Activated CD8-positive, alpha-beta T cell treated with anti-CD3 and anti-CD28 coated beads for 36 hours (primary cell): Measurements from ENCODE around the gene EIF6. TPM values are rescaled to one million over a fixed set of nuclear protein-coding genes. Genes with fewer than 3 reads are reported as not detected.

ENCODE experiments used
- ATAC-seq: fragments of 200-7000 bp; cut with Tn5 transposase; one replicate; pipeline ENCODE4 v1.10.0; 2021; ENCODE audit warnings: mild to moderate bottlenecking, moderate library complexity
- CTCF ChIA-PET: fragments of 350-600 bp; sonication (Branson Sonifier 250); formaldehyde crosslinking; loops from one replicate; lab custom pipeline; 2021; ENCODE audit warnings: antibody characterized with exemption; lab: Charles Lee
- POLR2A ChIA-PET: fragments of 350-600 bp; sonication (Branson Sonifier 250); formaldehyde crosslinking; loops from one replicate; lab custom pipeline; 2021; ENCODE audit warnings: antibody characterized with exemption; lab: Charles Lee
- DNase-seq: peaks from one replicate; pipeline ENCODE4 v3.0.0-alpha.2; 2020
- H3K27ac Mint-ChIP-seq: one replicate; pipeline ENCODE4 v1.8.0; 2021; ENCODE audit warnings: mild to moderate bottlenecking, mixed read lengths
- H3K27me3 Mint-ChIP-seq: one replicate; pipeline ENCODE4 v1.8.0; 2021; ENCODE audit warnings: mixed read lengths
- H3K36me3 Mint-ChIP-seq: one replicate; pipeline ENCODE4 v1.8.0; 2021; ENCODE audit warnings: low read depth, mixed read lengths
- H3K4me1 Mint-ChIP-seq: one replicate; pipeline ENCODE4 v1.8.0; 2021; ENCODE audit warnings: low read depth, mixed read lengths
- H3K4me3 Mint-ChIP-seq: one replicate; pipeline ENCODE4 v1.8.0; 2021; ENCODE audit warnings: mild to moderate bottlenecking, moderate library complexity, mixed read lengths
- H3K9me3 Mint-ChIP-seq: one replicate; pipeline ENCODE4 v1.8.0; 2021; ENCODE audit warnings: mixed read lengths
- intact Hi-C: fragments of 100-400 bp; cut with micrococcal nuclease; formaldehyde crosslinking; loops from one replicate; pipeline ENCODE4 v1.10.0; 2022
- total RNA-seq, 2 experiments: library from RNA; stranded (reverse); gene quantifications; one replicate each; pipeline ENCODE4 v1.2.3, GENCODE V29; 2021
- TF ChIP-seq, protein P1 (sequence below): fragments of 200-600 bp; IDR thresholded peaks from one replicate; pipeline ENCODE4 v1.8.0; 2022; ENCODE audit warnings: antibody characterized with exemption, mild to moderate bottlenecking

The EIF6 gene
- total RNA-seq, 2 experiments from 2014 or later, result 132 to 144 TPM

- POLR2A ChIA-PET, result interaction anchor here (0.8 kb wide), 1 partner anchor 19 kb away, joined by 3 read pairs; no protein-coding TSS in a partner anchor
- CTCF ChIA-PET, result interaction anchor here (1.2 kb wide), 1 partner anchor 176 kb away, joined by 3 read pairs; no protein-coding TSS in a partner anchor
- no peak overlapping the region for H3K27ac Mint-ChIP-seq
- no peaks in the 10 kb centered on the region for H3K27me3 Mint-ChIP-seq
- no peak for DNase-seq
- H3K4me3 Mint-ChIP-seq, result no peak overlapping the region
- no peaks in the 10 kb centered on the region for H3K4me1 Mint-ChIP-seq
- ATAC-seq, result peak; percentile 30
- no peaks in the 10 kb centered on the region for H3K9me3 Mint-ChIP-seq
- TF ChIP-seq, protein P1, sequence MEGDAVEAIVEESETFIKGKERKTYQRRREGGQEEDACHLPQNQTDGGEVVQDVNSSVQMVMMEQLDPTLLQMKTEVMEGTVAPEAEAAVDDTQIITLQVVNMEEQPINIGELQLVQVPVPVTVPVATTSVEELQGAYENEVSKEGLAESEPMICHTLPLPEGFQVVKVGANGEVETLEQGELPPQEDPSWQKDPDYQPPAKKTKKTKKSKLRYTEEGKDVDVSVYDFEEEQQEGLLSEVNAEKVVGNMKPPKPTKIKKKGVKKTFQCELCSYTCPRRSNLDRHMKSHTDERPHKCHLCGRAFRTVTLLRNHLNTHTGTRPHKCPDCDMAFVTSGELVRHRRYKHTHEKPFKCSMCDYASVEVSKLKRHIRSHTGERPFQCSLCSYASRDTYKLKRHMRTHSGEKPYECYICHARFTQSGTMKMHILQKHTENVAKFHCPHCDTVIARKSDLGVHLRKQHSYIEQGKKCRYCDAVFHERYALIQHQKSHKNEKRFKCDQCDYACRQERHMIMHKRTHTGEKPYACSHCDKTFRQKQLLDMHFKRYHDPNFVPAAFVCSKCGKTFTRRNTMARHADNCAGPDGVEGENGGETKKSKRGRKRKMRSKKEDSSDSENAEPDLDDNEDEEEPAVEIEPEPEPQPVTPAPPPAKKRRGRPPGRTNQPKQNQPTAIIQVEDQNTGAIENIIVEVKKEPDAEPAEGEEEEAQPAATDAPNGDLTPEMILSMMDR, result no peak
- intact Hi-C loops, result no loop called here
- H3K36me3 Mint-ChIP-seq, result peaks cover 6% of the 10 kb centered on the region
Observed at GRCh38 chr20:35240083-35240810, 44.3 kb downstream of the EIF6 start.

DNA sequence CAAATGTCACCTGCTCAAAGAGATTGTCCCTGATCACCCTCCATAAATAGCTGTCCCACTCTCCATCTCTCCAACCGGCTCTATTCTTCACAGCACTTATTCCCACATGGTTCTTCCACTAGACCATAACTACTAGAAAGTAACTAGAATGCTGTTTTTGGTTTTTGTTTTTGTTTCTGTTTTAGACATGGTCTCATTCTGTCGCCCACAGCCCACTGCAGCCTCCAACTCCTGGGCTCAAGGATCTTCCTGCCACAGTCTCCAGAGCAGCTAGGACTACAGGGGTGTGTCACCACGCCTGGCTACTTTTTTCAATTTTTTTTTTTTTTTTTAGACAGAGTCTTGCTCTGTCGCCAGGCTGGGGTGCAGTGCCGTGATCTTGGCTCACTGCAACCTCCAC, 45.8 kb downstream of the EIF6 start:
- ATAC-seq (no peak), DNase-seq (no peak)
- Mint-ChIP-seq H3K27me3 (peaks cover 1% of the 10 kb centered on the region), H3K9me3 (no peaks in the 10 kb centered on the region), H3K27ac (no peak overlapping the region), H3K4me3 (no peak overlapping the region), H3K4me1 (no peaks in the 10 kb centered on the region), H3K36me3 (peaks cover 11% of the 10 kb centered on the region)
- TF ChIP-seq, protein P1, result no peak
- ChIA-PET POLR2A (interaction anchor here (0.6 kb wide), 1 partner anchor 900 kb away, joined by 3 read pairs; no protein-coding TSS in a partner anchor), CTCF (interaction anchor here (1.2 kb wide), 1 partner anchor 174 kb away, joined by 3 read pairs; no protein-coding TSS in a partner anchor)
- intact Hi-C loops, result no loop called here

- intact Hi-C loops, result no loop called here
- H3K4me3 Mint-ChIP-seq, result no peak overlapping the region
- peaks cover 1% of the 10 kb centered on the region for H3K27me3 Mint-ChIP-seq
- TF ChIP-seq, protein P1, result no peak
- ChIA-PET CTCF (interaction anchor here (1.4 kb wide), 1 partner anchor 14 kb away, joined by 4 read pairs; no protein-coding TSS in a partner anchor), POLR2A (no interaction called here)
- no peaks in the 10 kb centered on the region for H3K4me1 Mint-ChIP-seq
- H3K36me3 Mint-ChIP-seq, result peaks cover 11% of the 10 kb centered on the region
- ATAC-seq (no peak), DNase-seq (no peak)
- H3K9me3 Mint-ChIP-seq, result no peaks in the 10 kb centered on the region
- no peak overlapping the region for H3K27ac Mint-ChIP-seq
Observed at GRCh38 chr20:35238170-35238569, 46.4 kb downstream of the EIF6 start.

DNA sequence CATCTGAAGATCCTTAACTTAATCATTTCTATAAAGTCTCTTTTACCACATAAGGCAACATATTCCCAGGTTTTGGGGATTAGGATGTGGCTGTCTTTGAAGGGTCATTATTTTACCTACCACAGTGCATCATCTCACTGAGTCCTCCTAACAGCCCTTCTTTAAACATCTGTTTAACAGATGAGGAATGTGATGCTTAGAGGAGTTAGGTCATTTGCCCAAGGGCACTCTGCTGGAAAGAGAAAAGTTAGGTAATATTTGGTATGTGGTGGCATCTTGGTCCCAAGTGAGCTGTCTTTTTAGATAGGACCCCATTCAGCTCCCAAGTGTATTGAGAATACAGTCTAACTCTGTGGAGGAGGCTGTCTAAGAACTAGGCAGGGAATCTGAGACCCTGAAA, 47.1 kb downstream of the EIF6 start:
- H3K27me3 Mint-ChIP-seq, result peaks cover 1% of the 10 kb centered on the region
- H3K36me3 Mint-ChIP-seq, result peaks cover 11% of the 10 kb centered on the region
- POLR2A ChIA-PET, result no interaction called here
- CTCF ChIA-PET, result interaction anchor here (1.4 kb wide), 1 partner anchor 14 kb away, joined by 4 read pairs; no protein-coding TSS in a partner anchor
- H3K4me3 Mint-ChIP-seq, result no peak overlapping the region
- intact Hi-C loops, result no loop called here
- no peaks in the 10 kb centered on the region for H3K4me1 Mint-ChIP-seq
- no peak overlapping the region for H3K27ac Mint-ChIP-seq
- DNase-seq (no peak), ATAC-seq (no peak)
- TF ChIP-seq, protein P1, result no peak
- H3K9me3 Mint-ChIP-seq, result no peaks in the 10 kb centered on the region

DNA sequence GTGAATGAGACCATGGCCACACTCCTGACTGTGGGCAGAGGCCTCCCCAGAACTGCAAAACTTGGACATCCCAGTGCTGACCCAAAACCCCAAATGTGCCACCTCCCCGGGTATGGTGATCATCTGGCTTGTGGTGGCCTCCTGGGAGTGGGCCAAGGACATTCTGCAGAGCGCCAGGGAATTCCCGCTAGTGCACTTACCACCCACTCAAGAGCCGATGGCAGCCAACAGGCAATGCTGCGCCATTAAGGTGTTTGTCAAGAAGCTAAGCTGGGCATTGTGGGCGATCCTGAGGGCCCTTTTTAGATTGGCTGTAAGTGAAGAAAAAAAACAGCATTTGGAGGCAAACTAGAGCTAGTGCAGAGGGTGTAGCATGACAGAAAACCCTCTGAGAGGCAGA, 48.7 kb downstream of the EIF6 start:
- ChIA-PET CTCF (no interaction called here), POLR2A (no interaction called here)
- Mint-ChIP-seq H3K27ac (no peak overlapping the region), H3K4me1 (no peaks in the 10 kb centered on the region), H3K27me3 (peaks cover 1% of the 10 kb centered on the region), H3K9me3 (no peaks in the 10 kb centered on the region), H3K36me3 (peaks cover 11% of the 10 kb centered on the region), H3K4me3 (no peak overlapping the region)
- TF ChIP-seq, protein P1, result no peak
- intact Hi-C loops, result no loop called here
- no peak for ATAC-seq
- DNase-seq, result no peak
